ENCODE results near the gene TLCD1.
A peak's percentile ranks its signal among the peaks of the same experiment; 100 is the strongest.

DNA sequence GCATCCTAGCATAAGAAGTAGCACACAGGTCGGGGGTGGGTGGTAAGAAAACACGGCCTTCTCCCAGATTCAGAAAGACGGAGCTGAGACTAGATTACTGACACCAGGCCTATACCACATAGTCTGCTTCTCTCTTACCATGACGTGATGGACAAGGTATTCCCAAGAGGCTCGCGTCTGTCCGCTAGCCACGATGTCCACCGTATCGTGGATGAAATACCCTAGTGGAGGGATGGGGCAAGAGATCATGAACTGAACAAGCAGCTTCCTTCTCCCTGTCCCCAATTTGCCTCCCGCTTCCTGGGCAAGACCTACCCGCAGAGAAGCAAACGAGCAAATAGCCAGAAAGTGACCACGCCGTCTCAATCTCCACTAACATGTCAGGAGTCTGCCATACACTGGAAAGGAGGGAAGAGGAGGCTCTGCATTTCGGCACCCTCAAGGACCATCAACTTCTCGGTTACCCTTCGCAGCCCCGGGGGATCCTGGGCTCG is 820 bp downstream of the TLCD1 start:
- TF ChIP-seq, protein P1, sequence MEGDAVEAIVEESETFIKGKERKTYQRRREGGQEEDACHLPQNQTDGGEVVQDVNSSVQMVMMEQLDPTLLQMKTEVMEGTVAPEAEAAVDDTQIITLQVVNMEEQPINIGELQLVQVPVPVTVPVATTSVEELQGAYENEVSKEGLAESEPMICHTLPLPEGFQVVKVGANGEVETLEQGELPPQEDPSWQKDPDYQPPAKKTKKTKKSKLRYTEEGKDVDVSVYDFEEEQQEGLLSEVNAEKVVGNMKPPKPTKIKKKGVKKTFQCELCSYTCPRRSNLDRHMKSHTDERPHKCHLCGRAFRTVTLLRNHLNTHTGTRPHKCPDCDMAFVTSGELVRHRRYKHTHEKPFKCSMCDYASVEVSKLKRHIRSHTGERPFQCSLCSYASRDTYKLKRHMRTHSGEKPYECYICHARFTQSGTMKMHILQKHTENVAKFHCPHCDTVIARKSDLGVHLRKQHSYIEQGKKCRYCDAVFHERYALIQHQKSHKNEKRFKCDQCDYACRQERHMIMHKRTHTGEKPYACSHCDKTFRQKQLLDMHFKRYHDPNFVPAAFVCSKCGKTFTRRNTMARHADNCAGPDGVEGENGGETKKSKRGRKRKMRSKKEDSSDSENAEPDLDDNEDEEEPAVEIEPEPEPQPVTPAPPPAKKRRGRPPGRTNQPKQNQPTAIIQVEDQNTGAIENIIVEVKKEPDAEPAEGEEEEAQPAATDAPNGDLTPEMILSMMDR (conservative IDR thresholded peaks at IDR 0.05; ENCODE audit: low read depth in 2 of 2): no peak
- TF ChIP-seq ZNF114 (CRISPR knock-in tag; IDR thresholded peaks at IDR 0.05): no peak
- TF ChIP-seq POLR2AphosphoS5 (IDR thresholded peaks at IDR 0.05; ENCODE audit: low read depth): peak; percentile 53; the same call in 1 of the 2 replicates
- no peak for TF ChIP-seq CREB1 (CRISPR knock-in tag; IDR thresholded peaks at IDR 0.05; ENCODE audit: low read depth)
- TF ChIP-seq EZH2phosphoT487 (IDR thresholded peaks at IDR 0.05; ENCODE audit: unreplicated experiment): no peak
- TF ChIP-seq EZH2 (IDR thresholded peaks at IDR 0.05; ENCODE audit: low read depth, unreplicated experiment): no peak
- no peak; the same call in 1 of the 2 replicates for TF ChIP-seq ETS1 (IDR thresholded peaks at IDR 0.05)
- TF ChIP-seq ZNF331 (CRISPR knock-in tag; IDR thresholded peaks at IDR 0.05; ENCODE audit: low read depth): no peak
- TF ChIP-seq NANOG (IDR thresholded peaks at IDR 0.05; ENCODE audit: borderline replicate concordance): no peak
- TF ChIP-seq JUNB (IDR thresholded peaks at IDR 0.05; ENCODE audit: unreplicated experiment): no peak
- TF ChIP-seq REST (IDR thresholded peaks at IDR 0.05; ENCODE audit: unreplicated experiment): peak; percentile 13

Data from GM23338 (cell line).